Gastroesophageal sphincter (tissue), 3 donors: ENCODE results near the gene CD4.

Experiments
- CTCF ChIP-seq, 4 experiments: fragments of 200-600 bp in 2 of 4; fragments of 450-650 bp in 2 of 4; sonication (generic) in 1 of 4; IDR thresholded peaks; one replicate each; pipeline ENCODE4 v1.5.1; 2017 to 2019; ENCODE audit warnings: antibody characterized with exemption in 4 of 4, mild to moderate bottlenecking in 2 of 4, moderate library complexity in 2 of 4
- POLR2A ChIP-seq, 2 donors: fragments of 450-650 bp; IDR thresholded peaks; one replicate each; pipeline ENCODE4 v1.6.1; 2017; ENCODE audit warnings: antibody characterized with exemption in 2 of 2, mild to moderate bottlenecking in 2 of 2, moderate library complexity in 1 of 2

- TF ChIP-seq POLR2A (IDR thresholded peaks at IDR 0.05) (no peak), CTCF (IDR thresholded peaks at IDR 0.05) (no peak)
These were observed 27.8 kb downstream of the CD4 start for GRCh38 chr12:6817098-6817497.
